Measurements from ENCODE around the gene PAX3.

PAX3 gene

GRCh38 chr2:222296911-222297599, 1.7 kb downstream of the PAX3 start:
- DNase-seq (ENCODE audit: low read depth), result no peak

GRCh38 chr2:222296311-222296741, 2.5 kb downstream of the PAX3 start:
- DNase-seq (ENCODE audit: low read depth), result no peak

- no peak for DNase-seq (ENCODE audit: low read depth)
Observed at GRCh38 chr2:222295368-222296062, 3.3 kb downstream of the PAX3 start.

GRCh38 chr2:222294996-222295367, 3.8 kb downstream of the PAX3 start:
- no peak for DNase-seq (ENCODE audit: low read depth)

- DNase-seq (ENCODE audit: low read depth), result no peak
Observed at GRCh38 chr2:222293660-222294630, 4.9 kb downstream of the PAX3 start.

GRCh38 chr2:222292149-222293134, 6.4 kb downstream of the PAX3 start:
- no peak for DNase-seq (ENCODE audit: low read depth)

- DNase-seq (ENCODE audit: low read depth), result no peak
Observed at GRCh38 chr2:222291485-222291841, 7.3 kb downstream of the PAX3 start.

- no peak for DNase-seq (ENCODE audit: low read depth)
Observed at GRCh38 chr2:222290736-222291484, 7.9 kb downstream of the PAX3 start.

GRCh38 chr2:222290401-222290735, 8.4 kb downstream of the PAX3 start:
- no peak for DNase-seq (ENCODE audit: low read depth)

GRCh38 chr2:222289278-222290160, 9.3 kb downstream of the PAX3 start:
- no peak for DNase-seq (ENCODE audit: low read depth)

GRCh38 chr2:222288590-222289277, 10.1 kb downstream of the PAX3 start:
- DNase-seq (ENCODE audit: low read depth), result no peak

- DNase-seq (ENCODE audit: low read depth), result no peak
Observed at GRCh38 chr2:222287862-222288479, 10.8 kb downstream of the PAX3 start.

GRCh38 chr2:222284466-222284865, 14.3 kb downstream of the PAX3 start:
- no peak for DNase-seq (ENCODE audit: low read depth)

- no peak for DNase-seq (ENCODE audit: low read depth)
Observed at GRCh38 chr2:222283634-222284033, 15.2 kb downstream of the PAX3 start.

GRCh38 chr2:222281506-222281905, 17.3 kb downstream of the PAX3 start:
- no peak for DNase-seq (ENCODE audit: low read depth)

- no peak for DNase-seq (ENCODE audit: low read depth)
Observed at GRCh38 chr2:222280795-222281194, 18.0 kb downstream of the PAX3 start.

- no peak for DNase-seq (ENCODE audit: low read depth)
Observed at GRCh38 chr2:222272446-222273015, 26.3 kb downstream of the PAX3 start.

- no peak for DNase-seq (ENCODE audit: low read depth)
Observed at GRCh38 chr2:222271854-222272253, 26.9 kb downstream of the PAX3 start.

Data from amniotic epithelial cell (primary cell).